Endothelial cell of umbilical vein (primary cell): ENCODE data around the gene INPP1. TPM values are rescaled to one million over a fixed set of nuclear protein-coding genes. Genes with fewer than 3 reads are reported as not detected.

Experiments
- BruUV-seq: library from RNA; stranded (reverse); fragments of 400-500 nt; replicated peaks from 2 replicates; lab custom pipeline; 2021; lab: Mats Ljungman, UMichigan
- CTCF ChIA-PET: fragments of 300-600, 350-600 bp; sonication (Branson Sonifier 250); formaldehyde crosslinking; loops from one replicate; lab custom pipeline; 2021; ENCODE audit warnings: antibody characterized with exemption, inconsistent platforms; lab: Charles Lee
- POLR2A ChIA-PET: fragments of 300-600, 350-600 bp; sonication (Branson Sonifier 250); formaldehyde crosslinking; loops from one replicate; lab custom pipeline; 2021; ENCODE audit warnings: antibody characterized with exemption, inconsistent platforms; lab: Charles Lee
- DNase-seq: peaks from one replicate; pipeline ENCODE4 v3.0.0-alpha.2; 2011; ENCODE audit warnings: low read depth, low spot score
- FAIRE-seq: peaks from 2 replicates; lab custom pipeline; 2011; peaks lifted over from hg19 to GRCh38; lab: Jason Lieb, UNC
- H2AFZ ChIP-seq: 2 replicates; pipeline ENCODE4 v1.6.0; 2012; ENCODE audit warnings: low read depth, low read length, control low read depth, inconsistent platforms
- H3K27ac ChIP-seq: 2 replicates; pipeline ENCODE4 v1.5.1; 2011; ENCODE audit warnings: low read depth, mild to moderate bottlenecking, control low read depth, low read length, moderate library complexity; ENCODE audit not compliant: insufficient read depth
- H3K27me3 ChIP-seq, 2 experiments: 2 replicates each; pipeline versions ENCODE4 v1.6.0 to v1.6.1; 2011; ENCODE audit warnings: low read length in 2 of 2, mixed read lengths in 1 of 2; ENCODE audit not compliant: control insufficient read depth in 2 of 2, insufficient read depth in 2 of 2
- H3K36me3 ChIP-seq, 2 experiments: 2 replicates in 1 of 2; 3 replicates in 1 of 2; pipeline ENCODE4 v1.5.1; 2011; ENCODE audit warnings: low read length in 2 of 2, mild to moderate bottlenecking in 1 of 2, moderate library complexity in 1 of 2; ENCODE audit not compliant: control insufficient read depth in 2 of 2, insufficient read depth in 2 of 2; ENCODE audit errors: extremely low read depth in 1 of 2
- H3K4me1 ChIP-seq: 3 replicates; pipeline ENCODE4 v1.5.1; 2011; ENCODE audit warnings: mild to moderate bottlenecking, low read length; ENCODE audit not compliant: control insufficient read depth, insufficient read depth; ENCODE audit errors: extremely low read depth
- H3K4me2 ChIP-seq: 2 replicates; pipeline ENCODE4 v1.6.1; 2011; ENCODE audit warnings: low read length, control low read depth, mixed read lengths; ENCODE audit not compliant: insufficient read depth
- H3K4me3 ChIP-seq, 3 experiments: fragments of 200-600 bp in 1 of 3; sonication (generic), shearing (Covaris generic) in 1 of 3; replicated peaks in 1 of 3; 2 replicates each; pipeline ENCODE4 v1.5.1; 2011 to 2016; ENCODE audit warnings: control low read depth in 3 of 3, low read length in 3 of 3, mild to moderate bottlenecking in 2 of 3, inconsistent platforms in 1 of 3, low read depth in 1 of 3, moderate library complexity in 1 of 3; ENCODE audit not compliant: insufficient read depth in 1 of 3
- H3K79me2 ChIP-seq: 2 replicates; pipeline ENCODE4 v1.6.0; 2012; ENCODE audit warnings: low read length, inconsistent platforms; ENCODE audit not compliant: control insufficient read depth, insufficient read depth
- H3K9ac ChIP-seq: replicated peaks from 2 replicates; pipeline ENCODE3; 2011; ENCODE audit warnings: low read length, control low read depth; ENCODE audit not compliant: insufficient read depth; ENCODE audit errors: extremely low read depth
- H3K9me1 ChIP-seq: replicated peaks from 3 replicates; pipeline ENCODE4 v1.6.0; 2011; ENCODE audit warnings: mild to moderate bottlenecking, low read length; ENCODE audit not compliant: control insufficient read depth, insufficient read depth; ENCODE audit errors: extremely low read depth
- H3K9me3 ChIP-seq: replicated peaks from 2 replicates; pipeline ENCODE4 v1.5.1; 2012; ENCODE audit warnings: low read length, inconsistent platforms; ENCODE audit not compliant: control insufficient read depth, insufficient read depth
- H4K20me1 ChIP-seq: replicated peaks from 2 replicates; pipeline ENCODE3; 2011; ENCODE audit warnings: mild to moderate bottlenecking, low read length; ENCODE audit not compliant: control insufficient read depth, insufficient read depth; ENCODE audit errors: extremely low read depth
- CTCF ChIP-seq, 2 donors: IDR thresholded peaks; 1 replicate in 1 of 2; 2 replicates in 1 of 2; pipeline ENCODE4 v1.5.1; 2011; ENCODE audit warnings: low read length in 2 of 2, mild to moderate bottlenecking in 2 of 2, moderate library complexity in 2 of 2, control low read depth in 1 of 2, inconsistent platforms in 1 of 2, low read depth in 1 of 2; ENCODE audit not compliant: insufficient read depth in 1 of 2; ENCODE audit errors: extremely low read depth in 1 of 2
- EZH2 ChIP-seq: IDR thresholded peaks from 2 replicates; pipeline ENCODE4 v1.6.1; 2012; ENCODE audit warnings: borderline replicate concordance, low read depth, mild to moderate bottlenecking, moderate library complexity, low read length, inconsistent platforms; ENCODE audit not compliant: severe bottlenecking
- FOS ChIP-seq: IDR thresholded peaks from 2 replicates; pipeline ENCODE4 v1.6.1; 2011; ENCODE audit warnings: mild to moderate bottlenecking, low read length, moderate library complexity, borderline replicate concordance; ENCODE audit not compliant: insufficient read depth
- GATA2 ChIP-seq: IDR thresholded peaks from 2 replicates; pipeline ENCODE4 v1.7.0; 2011; ENCODE audit warnings: low read depth, mild to moderate bottlenecking, moderate library complexity, mixed read lengths, low read length; ENCODE audit not compliant: insufficient read length, insufficient read depth
- JUN ChIP-seq: IDR thresholded peaks from 2 replicates; pipeline ENCODE4 v1.6.1; 2011; ENCODE audit warnings: borderline replicate concordance, low read depth; ENCODE audit not compliant: insufficient read length, insufficient read depth
- MAX ChIP-seq: IDR thresholded peaks from 2 replicates; pipeline ENCODE4 v1.6.1; 2011; ENCODE audit not compliant: insufficient read depth, insufficient read length
- MYC ChIP-seq: IDR thresholded peaks from one replicate; pipeline ENCODE4 v1.6.1; 2011; ENCODE audit warnings: mild to moderate bottlenecking, low read depth, low read length
- POLR2A ChIP-seq: IDR thresholded peaks from 2 replicates; pipeline ENCODE4 v1.6.1; 2012; ENCODE audit warnings: low read depth, mild to moderate bottlenecking, control low read depth, low read length
- POLR2AphosphoS5 ChIP-seq: IDR thresholded peaks from 2 replicates; pipeline ENCODE4 v1.6.1; 2012; ENCODE audit warnings: low read depth, mild to moderate bottlenecking, control low read depth, low read length, moderate library complexity; ENCODE audit not compliant: insufficient read depth
- dilution Hi-C: fragments of 300-500 bp; cut with MboI; formaldehyde crosslinking; loops from one replicate; pipeline ENCODE4 v1.15.0; 2019; ENCODE audit warnings: low sequenced_read_pairs; ENCODE audit not compliant: extremely low pct_ligation_motif_present
- intact Hi-C: fragments of 100-400 bp; cut with micrococcal nuclease; formaldehyde crosslinking; loops from one replicate; pipeline ENCODE4 v1.10.0; 2022
- polyA plus RNA-seq, 4 experiments: library from polyadenylated mRNA; depleted of rRNA in 3 of 4; stranded (reverse) in 3 of 4; unstranded in 1 of 4; fragments of >200 nt; gene quantifications; 2 replicates each; pipeline versions ENCODE4 v1.2.1 to v1.2.3, GENCODE V29; 2011 to 2012; ENCODE audit warnings: missing spikeins in 1 of 4
- total RNA-seq: library from RNA; stranded (reverse); gene quantifications from 2 replicates; pipeline ENCODE4 v1.2.3, GENCODE V29; 2021

INPP1 gene
- total and polyA plus RNA-seq, 2 donors (not counting 3 experiments of a cell fraction or from before 2014, with no cell fraction given) = 10.6 to 36.8 TPM

GRCh38 chr2:190420801-190421200 is 77.4 kb downstream of the INPP1 start:
- no peaks in the 10 kb centered on the region for H3K9me1 ChIP-seq
- no peaks in the 10 kb centered on the region for H3K4me1 ChIP-seq
- no peaks in the 10 kb centered on the region for H3K36me3 ChIP-seq
- H3K27ac ChIP-seq = no peak overlapping the region
- H3K9me3 ChIP-seq = no peaks in the 10 kb centered on the region
- intact Hi-C loops = no loop called here
- ChIA-PET POLR2A (no interaction called here), CTCF (no interaction called here)
- H3K9ac ChIP-seq = no peak overlapping the region
- H4K20me1 ChIP-seq = no peaks in the 10 kb centered on the region
- BruUV-seq = no TSS peak
- no peak overlapping the region for H3K4me3 ChIP-seq
- dilution Hi-C loops = no loop called here
- DNase-seq (no peak), FAIRE-seq (no peak)
- no peaks in the 10 kb centered on the region for H3K79me2 ChIP-seq
- H2AFZ ChIP-seq = no peak overlapping the region
- H3K27me3 ChIP-seq = peaks cover 0 to 2% of the 10 kb centered on the region in 2 experiments
- H3K4me2 ChIP-seq = no peak overlapping the region
- TF ChIP-seq GATA2 (no peak), MYC (no peak), MAX (no peak), JUN (no peak), EZH2 (no peak), CTCF (IDR thresholded peaks at IDR 0.05; ENCODE audit: extremely low read depth in 1 of 2, insufficient read depth in 1 of 2, low read depth in 1 of 2, low read length in 2 of 2) (no peak), POLR2A (no peak), FOS (no peak), POLR2AphosphoS5 (no peak)

Other genes starting within 250 kb of the INPP1 start
- 23.2 and 24.7 TPM in 2 replicates for gene HIBCH, start 23.8 kb upstream of the INPP1 start, total RNA-seq
- 3.3 and 6.4 TPM in 2 replicates for gene HIBCH, start 23.8 kb upstream of the INPP1 start, polyA plus RNA-seq
- gene MFSD6, start 64.8 kb downstream of the INPP1 start, total RNA-seq = 4.5 and 8.2 TPM in 2 replicates
- 2.2 and 4.3 TPM in 2 replicates for gene MFSD6, start 64.8 kb downstream of the INPP1 start, polyA plus RNA-seq
- 3.8 and 8.4 TPM in 2 replicates for gene NEMP2, start 191.1 kb downstream of the INPP1 start, total RNA-seq
- gene NEMP2, start 191.1 kb downstream of the INPP1 start, polyA plus RNA-seq = 1.9 and 3.1 TPM in 2 replicates